HG03095 (cell line): ENCODE measurements around the gene SNN.

Experiments used
- ATAC-seq: cut with Tn5 transposase; IDR thresholded peaks from one replicate; pipeline ENCODE4 v1.9.1; 2021; ENCODE audit warnings: moderate library complexity; ENCODE audit not compliant: unreplicated experiment

The SNN gene

DNA sequence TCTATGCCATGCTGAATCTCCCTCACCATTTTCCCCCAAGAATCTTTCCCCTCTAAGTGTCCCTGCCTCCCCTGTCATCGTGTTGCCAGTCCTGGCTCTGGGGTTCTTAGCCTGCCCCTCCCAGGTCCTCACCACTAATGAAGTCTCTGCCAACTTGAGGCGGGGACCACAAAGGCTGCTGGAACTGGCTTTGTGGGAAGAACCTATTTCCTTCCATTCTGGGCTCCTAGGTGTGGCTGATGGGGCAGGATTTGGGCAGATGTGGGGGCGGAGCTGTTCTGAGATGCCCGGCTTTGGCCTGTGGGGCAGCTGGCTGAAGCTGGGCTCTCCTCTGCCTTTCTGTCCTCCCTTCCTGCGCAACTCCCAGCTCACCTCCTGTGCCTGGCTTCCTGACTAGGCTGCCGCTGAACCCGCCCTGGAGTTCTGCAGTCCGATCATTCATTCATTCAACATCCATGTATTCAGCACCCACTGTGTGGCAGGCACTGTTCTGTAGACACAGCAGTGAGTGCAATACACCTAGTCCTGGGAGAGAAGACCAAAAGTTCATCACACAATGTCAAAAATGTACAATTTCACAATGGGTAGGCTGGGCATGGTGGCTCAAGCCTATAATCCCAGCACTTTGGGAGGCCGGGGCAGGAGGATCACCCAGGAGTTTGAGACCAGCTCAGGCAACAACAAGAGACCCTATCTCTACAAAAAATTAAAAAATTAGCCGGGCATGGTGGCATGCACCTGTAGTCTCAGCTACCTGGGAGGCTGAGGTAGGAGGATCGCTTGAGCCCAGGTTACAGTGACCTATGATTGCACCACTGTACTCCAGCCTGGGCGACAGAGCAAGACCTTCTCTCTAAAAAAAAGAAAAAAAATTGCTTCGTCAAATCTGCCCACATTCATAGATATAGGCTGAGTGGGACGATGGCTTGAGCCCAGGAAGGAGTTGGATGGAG lies 1.9 kb upstream of the SNN start:
- ATAC-seq = no peak

DNA sequence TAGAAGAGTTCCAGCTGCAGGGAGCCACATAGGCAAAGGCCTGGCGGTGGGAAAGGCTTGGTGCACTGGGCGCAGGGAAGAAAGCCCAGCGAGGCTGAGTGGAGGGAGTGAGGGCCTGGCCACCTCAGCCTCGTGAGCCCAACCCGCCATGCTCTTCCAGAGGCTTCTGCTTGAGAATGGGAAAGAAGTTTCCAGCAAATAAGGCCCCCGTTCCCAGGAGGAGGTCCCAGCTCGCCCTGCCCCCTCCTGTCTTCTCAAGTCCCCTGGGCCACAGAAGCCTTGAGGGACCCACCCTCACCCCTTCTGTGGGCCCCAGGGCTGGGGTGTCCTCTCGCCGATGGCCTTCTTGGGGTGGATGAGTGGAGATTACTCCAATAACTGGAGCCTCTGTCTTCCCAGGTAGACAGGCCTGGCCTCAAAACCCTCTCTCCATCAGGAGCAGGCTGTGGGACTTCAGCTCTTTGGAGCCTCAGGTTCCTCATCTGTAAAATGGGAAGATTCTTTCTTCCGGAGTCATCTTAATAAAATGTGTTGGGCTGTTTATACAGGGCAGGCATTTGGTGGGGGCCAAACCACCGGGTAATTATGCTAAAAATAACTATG lies 933 bp upstream of the SNN start:
- no peak for ATAC-seq

DNA sequence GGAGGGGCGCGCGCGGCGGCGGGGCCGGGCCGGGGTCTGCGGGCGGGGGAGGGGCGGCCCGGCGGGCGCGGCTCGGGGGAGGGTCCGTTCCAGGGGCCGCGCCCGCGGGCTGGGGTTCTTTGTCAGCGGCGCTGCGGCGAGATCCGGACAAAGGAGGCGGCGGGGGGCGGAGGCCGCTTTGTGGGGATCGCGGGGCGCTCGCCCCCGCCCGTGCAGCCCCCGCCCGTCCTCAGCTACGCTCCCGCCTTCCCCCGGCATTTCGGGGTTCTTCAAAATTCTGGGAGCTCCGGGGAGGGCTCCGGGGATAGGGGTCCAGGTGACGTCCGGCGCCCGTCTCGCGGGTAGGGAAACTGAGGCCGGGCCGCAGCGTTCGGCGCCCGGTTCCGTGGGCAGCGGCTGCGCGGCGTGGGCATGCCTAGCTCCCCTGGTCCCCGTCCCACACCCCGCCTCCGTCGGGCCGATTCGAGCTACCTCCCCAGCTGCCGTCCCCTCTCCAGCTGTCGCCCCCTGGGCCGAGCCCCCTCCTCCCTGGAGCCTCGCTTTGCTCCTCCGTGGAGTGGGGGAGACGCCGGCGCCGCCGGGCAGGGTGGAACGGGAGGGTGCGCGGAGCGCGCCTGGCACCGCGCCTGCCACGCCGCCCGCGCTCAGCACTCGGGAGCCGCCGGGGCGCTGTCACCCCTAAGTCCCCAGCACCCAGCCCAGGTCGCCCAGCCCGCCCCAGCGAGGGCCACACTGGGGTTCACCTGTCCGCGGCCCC lies 546 bp downstream of the SNN start:
- ATAC-seq = no peak

DNA sequence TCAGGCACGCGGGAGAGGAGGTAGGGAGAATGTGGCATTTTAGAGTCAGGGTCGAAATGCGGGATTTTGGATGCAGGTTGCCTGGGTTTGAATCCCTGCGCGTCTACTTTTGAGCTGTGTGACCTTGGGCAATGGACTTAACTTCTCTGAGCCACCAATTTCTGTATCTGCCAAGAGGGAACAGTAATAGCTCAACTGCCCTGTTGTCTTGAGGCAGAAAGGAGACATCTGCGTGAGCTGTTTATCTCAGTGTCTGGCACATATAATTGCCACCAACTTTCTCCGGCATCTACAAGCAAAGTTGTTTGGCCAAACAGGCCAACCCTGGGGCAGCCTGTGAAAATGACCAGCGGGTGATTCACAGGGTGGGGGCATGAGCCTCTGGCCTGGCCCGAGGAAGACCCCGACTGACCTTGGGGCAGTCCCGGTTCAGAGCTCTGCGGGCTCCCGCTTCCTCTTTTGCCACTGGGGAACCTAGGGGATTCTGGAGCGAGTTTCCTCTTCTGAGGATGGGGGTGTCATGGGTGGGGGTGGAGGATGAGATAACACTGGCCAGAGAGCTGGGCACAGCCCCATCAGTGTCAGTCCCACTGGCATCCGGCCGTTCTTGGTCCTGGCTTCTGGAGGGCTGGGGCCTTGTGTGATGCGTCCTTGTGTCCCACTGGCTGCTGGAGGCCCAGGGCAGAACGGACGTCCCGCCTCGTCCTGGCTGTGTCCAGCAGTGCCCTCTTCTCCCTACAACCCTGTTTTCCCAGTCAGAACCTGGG lies 1.3 kb downstream of the SNN start:
- ATAC-seq = no peak

DNA sequence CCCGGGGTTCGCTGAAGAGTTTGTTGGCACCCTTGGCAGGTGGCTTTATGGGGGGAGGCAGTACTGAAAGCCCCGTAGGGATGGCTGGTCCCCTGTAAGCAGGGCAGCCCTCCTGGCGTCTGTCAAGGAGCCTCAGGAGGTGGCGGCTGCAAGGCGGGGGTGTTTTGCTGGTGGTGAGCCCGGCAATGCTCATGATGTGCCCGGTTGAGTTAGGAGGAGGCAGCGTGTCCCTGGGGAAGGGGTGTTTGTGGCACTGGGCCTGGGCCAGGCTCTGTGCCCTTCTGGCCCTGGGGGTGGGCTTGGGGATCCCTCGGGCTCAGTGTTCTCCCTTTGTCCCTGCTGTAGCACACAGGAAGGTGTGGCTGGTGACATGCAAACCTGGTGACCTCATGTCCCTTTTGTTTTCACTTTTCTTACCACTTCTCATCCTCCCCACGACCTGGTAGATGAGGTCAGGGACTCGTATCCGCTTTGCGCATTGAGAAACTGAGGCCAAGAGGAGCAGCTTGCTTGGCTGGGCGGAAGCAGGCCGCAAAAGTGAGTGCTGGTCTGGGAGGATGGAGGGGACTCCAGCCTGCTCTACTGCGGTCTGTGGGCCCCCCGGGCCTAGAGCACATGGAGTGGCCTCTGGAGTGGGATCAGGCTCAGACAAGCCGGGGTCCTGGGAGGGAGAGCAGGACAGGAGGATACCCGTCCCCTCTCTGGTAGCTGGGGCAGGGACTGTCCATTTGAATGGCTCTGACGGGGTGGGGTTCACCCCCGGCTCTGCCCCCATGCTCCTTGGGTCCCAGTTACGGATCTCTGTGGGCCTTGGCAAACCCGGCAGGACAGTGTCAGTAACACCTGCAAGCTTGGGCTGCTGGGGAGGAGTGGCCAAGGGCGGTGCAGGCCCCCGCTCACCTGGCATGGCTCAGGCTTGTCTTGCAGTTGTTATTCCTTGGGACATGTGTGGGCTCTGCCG lies 2.2 kb downstream of the SNN start:
- ATAC-seq = peak; percentile 43

DNA sequence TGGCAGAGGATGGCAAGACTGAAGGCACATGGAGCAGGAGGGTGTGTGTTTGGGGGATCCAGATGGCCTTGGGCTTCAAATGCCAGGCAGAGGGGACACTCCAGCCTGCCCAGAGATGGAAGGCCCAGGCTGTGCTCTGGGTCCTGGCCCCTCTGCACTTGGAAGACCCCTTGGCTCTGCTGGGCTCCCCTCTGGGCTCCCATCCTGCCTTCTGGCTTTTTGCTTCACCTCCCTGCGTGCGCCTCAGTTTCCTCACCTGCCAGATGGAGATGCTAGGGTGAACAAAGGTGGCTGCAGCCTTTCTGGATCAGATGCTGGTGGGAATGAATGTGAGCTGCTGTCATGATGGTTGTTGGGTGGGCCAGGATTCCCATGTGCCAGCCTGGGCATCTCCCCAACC lies 3.0 kb downstream of the SNN start:
- ATAC-seq = no peak

DNA sequence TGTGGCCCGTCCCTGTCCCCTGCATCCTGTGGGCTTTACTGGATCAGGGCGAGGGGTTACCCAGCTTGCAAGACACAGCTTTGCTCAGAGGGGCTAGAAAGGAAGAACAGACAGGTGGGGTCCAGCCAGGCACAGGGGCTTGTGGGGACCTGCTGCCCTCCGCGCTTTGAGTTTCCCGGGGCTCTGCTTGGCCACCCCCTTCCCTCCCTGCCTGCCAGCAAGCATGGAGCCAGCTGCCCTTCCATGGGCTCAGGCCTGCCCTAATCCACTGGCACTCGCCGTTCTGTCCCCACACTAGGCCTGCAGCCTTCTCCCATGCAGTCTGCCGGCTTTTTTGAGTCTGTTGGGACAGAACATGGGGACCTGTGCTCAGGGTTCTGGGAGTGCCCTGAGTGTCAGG lies 3.4 kb downstream of the SNN start:
- ATAC-seq = no peak

DNA sequence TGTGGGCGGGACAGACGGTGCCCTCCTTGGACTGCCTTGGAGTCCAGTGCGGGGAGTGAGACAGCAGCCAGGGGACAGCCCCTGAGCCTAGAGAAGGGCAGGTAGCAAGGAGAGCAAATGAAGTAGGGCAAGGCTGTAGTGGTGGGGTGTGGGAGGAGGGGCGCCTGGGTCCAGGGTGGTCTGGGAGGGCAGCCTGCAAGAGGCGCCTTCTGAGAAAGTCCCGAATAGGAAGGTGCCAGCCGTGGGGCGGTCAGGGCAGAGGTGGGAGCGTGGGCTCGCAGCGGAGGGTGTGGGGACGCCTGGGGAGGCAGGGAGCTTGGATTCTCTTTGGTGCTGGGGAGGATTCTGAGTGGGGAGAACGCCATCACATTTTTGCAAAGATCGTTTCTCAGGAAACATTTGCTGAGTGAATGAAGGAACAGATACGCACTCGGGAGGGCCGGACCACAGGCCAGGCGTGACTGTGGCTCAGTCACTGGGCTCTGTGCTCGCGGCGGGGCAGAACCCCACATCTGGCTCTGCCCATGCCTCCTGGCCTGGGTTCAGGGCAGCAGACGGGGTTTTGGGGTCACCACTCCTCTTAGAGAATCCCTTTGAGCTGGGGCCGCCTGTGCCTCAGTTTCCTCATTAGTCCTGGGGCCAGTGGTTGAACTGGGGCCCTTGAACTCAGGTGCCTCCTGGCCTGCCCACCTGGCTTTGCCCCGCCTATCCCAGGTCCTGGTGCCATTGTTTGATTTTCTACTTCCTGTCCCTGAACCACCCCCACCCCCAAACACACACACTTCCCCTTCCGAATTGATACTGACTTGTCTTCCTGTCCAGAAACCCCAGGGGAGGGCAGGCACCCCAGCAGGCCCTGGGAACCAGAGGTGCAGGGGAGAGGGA lies 4.2 kb downstream of the SNN start:
- ATAC-seq = no peak

DNA sequence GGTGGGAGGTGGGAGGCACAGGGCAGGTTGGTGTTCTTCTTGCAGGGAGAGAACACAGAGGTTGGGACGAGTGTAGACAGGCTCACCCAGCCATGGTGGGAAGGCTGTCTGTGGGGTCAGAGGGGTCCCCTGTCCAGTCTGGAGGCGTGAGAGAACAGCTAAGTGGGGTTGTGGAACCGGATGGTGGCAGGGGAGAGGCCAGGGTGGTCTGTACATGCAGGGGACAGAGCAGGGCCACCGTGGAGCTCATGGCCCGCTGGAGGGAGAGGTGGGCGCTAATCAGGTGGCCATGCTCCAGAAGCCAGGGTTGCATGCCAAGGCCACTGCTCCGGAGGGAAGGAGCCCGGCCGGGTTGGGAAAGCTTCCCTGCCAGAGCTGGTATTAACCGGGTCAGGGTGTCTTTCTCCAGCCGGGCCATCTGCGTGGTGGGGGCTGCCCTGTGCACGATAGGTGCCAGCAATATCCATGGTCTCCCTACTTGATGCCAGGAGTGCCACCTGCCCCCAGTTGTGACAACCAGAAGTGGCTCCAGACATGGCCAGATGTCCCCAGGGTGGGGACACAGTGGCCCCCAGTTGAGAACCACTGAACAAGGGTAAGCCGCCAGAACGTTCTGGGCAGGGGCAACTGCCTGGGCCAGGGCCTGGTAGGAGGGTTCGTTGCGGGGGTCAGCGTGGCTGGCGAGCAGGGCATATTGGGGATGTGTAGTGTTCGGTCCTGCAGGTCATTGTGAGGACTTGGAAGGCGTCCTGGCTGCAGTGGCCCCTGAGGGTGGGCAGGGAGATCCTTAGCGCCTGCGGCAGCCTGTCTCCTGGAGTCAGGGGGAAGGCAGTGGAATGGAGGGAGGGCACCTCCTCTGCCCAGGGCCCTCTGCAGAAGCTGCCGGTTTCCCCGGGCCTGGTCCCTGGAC lies 5.1 kb downstream of the SNN start:
- ATAC-seq = no peak

DNA sequence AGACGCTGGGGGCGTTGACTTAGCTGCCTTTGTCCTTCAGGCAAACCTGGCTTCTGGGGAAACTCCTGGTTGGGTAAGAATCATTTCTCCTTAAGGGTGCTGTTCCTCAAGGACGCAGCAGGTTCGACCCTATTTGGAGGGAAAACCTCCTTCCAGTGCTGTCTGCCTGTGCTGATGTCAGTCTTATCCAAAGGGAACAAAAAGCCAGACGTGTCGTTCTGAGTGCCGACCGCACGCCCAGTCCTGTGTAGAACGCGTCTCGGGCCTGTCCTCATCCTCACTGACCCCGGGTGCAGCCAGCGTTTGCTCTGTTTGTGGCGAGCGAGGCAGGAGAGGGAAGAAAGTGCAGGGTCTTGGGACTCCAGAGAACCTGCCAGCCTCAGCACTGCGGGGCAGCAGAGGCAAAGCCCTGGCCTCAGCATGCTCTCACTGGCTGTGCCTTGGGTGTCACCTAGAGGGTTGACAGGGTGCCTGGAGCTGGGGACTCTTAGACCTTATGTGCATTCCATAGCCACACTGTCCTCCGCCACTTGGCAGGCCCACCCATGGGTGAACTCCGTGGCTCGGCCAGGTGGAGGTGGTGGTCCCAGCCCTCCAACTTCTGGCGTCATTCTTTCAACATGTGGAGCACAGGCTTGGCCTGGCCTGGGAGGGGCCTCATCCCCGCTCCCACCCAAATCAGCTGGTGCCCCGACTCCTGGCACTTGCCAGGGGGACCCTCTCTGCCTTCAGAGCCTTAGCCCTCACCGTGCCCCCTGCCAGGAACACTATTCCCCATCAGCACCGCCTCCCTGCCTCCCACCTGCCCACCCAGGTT lies 6.0 kb downstream of the SNN start:
- no peak for ATAC-seq

DNA sequence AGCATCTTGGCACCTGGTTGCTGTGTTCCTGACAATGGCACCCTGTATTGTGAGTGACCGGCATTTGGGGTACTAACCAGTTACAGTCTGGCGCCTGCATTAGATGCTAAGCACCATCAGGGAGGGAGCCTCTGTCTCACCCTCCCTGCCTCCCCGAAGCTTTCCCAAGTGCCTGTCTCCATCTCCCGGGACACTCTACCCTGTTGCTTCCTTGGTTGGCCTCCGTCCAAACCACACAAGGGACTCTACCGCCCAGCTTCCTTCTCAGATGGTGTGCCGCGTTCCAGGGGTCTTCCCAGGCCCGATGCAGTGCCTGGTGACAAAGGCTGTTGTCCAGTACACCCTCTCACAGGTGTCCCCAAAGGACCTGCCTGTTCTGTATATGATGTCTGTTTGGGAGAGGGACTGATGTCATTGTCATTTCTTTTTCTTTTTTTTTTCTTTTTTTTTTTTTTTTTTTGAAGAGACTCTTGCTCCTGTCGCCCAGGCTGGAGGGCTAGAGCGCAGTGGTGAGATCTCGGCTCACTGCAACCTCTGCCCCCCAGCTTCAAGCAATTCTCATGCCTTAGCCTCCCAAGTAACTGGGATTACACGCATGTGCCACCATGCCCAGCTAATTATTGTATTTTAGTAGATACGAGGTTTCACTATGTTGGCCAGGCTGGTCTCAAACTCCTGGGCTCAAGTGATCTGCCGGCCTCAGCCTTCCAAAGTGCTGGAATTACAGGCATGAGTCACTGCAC lies 6.7 kb downstream of the SNN start:
- no peak for ATAC-seq

DNA sequence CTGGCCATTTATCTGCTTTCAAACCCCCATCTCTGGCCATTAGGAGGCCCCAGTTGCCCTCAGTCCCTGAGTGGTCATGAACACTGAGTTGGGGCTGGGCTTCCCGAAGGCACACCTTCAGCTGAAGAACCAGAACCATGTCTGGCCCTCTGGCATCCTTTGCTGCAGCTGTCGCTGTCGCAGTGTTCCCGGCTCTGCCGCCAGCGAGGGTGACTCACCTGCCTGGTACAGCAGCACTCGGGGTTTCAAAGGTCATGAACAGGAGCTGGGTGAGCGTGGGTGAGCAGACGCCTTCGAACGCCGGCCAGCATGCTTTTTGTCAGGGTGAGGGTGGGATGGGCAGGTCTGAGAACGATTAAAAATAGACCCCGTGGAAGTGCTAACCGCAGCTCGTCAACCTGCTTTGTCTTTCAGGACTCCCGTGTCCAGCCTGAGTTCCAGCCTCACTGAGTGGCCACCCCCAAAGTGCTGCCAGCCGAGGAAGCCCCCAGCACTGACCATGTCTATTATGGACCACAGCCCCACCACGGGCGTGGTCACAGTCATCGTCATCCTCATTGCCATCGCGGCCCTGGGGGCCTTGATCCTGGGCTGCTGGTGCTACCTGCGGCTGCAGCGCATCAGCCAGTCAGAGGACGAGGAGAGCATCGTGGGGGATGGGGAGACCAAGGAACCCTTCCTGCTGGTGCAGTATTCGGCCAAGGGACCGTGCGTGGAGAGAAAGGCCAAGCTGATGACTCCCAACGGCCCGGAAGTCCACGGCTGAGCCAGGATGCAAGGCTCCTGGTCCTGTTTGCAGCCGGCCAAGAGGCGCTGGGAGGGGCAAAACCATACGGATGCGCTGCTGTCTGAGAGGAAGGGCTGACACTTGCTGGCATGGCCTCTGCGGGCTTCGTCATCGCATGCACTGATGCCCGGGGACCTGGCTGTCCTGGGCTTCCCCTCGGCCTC lies 7.6 kb downstream of the SNN start:
- ATAC-seq = no peak

DNA sequence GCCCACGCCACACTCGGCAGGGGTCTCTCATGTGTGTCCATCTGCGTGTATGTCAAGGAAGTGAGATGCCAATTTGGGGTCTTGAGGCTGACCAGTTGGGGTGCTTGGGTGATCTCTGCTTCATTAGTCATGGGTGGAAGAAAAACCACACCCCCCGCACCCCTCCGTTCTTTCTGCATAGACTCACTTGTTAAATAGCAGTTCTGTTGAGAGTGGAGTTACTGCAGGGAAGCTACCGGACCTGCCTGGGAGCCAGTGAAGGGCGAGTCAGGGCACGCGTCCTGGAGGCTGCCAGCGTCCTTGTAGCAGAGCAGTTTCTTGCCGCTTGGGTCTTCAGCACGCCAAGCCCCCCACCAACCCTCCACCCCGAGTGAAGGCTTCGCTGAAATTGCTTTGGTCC lies 8.5 kb downstream of the SNN start:
- no peak for ATAC-seq

DNA sequence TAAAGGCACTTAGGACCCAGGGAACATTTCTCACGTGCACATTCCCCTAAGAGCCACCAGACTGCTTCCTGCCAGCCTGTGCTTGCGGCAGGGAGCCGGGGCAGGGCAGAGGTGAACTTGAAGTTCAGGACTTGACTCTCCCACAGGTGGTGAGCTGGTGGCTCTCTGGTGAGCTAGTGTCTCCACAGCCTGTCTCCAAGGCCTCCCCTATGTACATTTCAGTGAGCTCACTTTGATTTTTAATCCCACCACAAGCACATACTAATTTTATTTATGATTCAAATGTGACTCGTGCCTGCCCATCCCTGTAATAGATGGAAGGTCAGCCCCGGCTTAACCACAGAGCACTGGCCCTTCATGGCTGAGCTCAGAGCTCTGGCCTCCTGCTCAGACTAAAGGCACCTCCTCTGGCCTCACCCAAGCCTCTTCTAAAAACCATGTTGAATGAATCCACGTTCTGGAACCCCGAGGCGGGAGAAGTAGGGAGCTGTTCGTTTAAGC lies 9.2 kb downstream of the SNN start:
- no peak for ATAC-seq
